SK-N-SH (cell line): ENCODE data around the gene ASCC1. TPM values are rescaled to one million over a fixed set of nuclear protein-coding genes. Genes with fewer than 3 reads are reported as not detected.

Experiments
- CTCF ChIA-PET: fragments of 300-600, 350-600 bp; formaldehyde crosslinking; extraction: SDS; loops from one replicate; lab custom pipeline; 2021; lab: Yijun Ruan, JAX
- POLR2A ChIA-PET: fragments of 350-600 bp; sonication (Branson Sonifier 250); formaldehyde crosslinking; extraction: SDS; loops from one replicate; lab custom pipeline; 2020; ENCODE audit warnings: antibody characterized with exemption, inconsistent platforms; lab: Yijun Ruan, JAX
- DNase-seq: peaks from one replicate; pipeline ENCODE4 v3.0.0; 2012
- H2AFZ ChIP-seq: fragments of 200-600 bp; sonication (generic); 2 replicates; pipeline ENCODE4 v1.8.1; 2016; ENCODE audit warnings: antibody characterized with exemption, mild to moderate bottlenecking, low read depth
- H3F3A ChIP-seq: fragments of 200-600 bp; sonication (generic); replicated peaks from 2 replicates; pipeline ENCODE3; 2016; ENCODE audit warnings: antibody characterized with exemption, mild to moderate bottlenecking; ENCODE audit not compliant: insufficient read depth
- H3K27ac ChIP-seq, 2 experiments: fragments of 200-500 bp in 1 of 2; fragments of 200-600 bp in 1 of 2; sonication (Bioruptor generic) in 1 of 2; sonication (generic), shearing (Covaris generic) in 1 of 2; 2 replicates each; pipeline versions ENCODE4 v1.5.1 to v1.6.1; 2014 to 2016; ENCODE audit warnings: low read depth in 2 of 2, inconsistent platforms in 1 of 2, low read length in 1 of 2, mild to moderate bottlenecking in 1 of 2, mixed read lengths in 1 of 2
- H3K27me3 ChIP-seq: fragments of 200-600 bp; sonication (generic), shearing (Covaris generic); 2 replicates; pipeline ENCODE4 v1.6.1; 2016; ENCODE audit warnings: mixed run types; ENCODE audit not compliant: insufficient read depth
- H3K36me3 ChIP-seq, 2 experiments: fragments of 200-500 bp in 1 of 2; fragments of 200-600 bp in 1 of 2; sonication (Bioruptor generic) in 1 of 2; sonication (generic) in 1 of 2; replicated peaks in 1 of 2; 2 replicates each; pipeline versions ENCODE3 to v1.5.1; 2014 to 2016; ENCODE audit warnings: low read length in 1 of 2, mild to moderate bottlenecking in 1 of 2; ENCODE audit not compliant: insufficient read depth in 2 of 2, control insufficient read depth in 1 of 2
- H3K4me1 ChIP-seq, 2 experiments: fragments of 200-500 bp in 1 of 2; fragments of 200-600 bp in 1 of 2; sonication (Bioruptor generic) in 1 of 2; sonication (generic), shearing (Covaris generic) in 1 of 2; 2 replicates each; pipeline versions ENCODE4 v1.5.1 to v1.6.1; 2014 to 2016; ENCODE audit warnings: low read depth in 1 of 2, low read length in 1 of 2, mixed run types in 1 of 2; ENCODE audit not compliant: insufficient read depth in 2 of 2, control insufficient read depth in 1 of 2
- H3K4me2 ChIP-seq: fragments of 200-600 bp; sonication (generic), shearing (Covaris generic); 2 replicates; pipeline ENCODE4 v1.6.1; 2017; ENCODE audit warnings: mixed run types
- H3K4me3 ChIP-seq, 2 experiments: fragments of 200-500 bp in 1 of 2; fragments of 200-600 bp in 1 of 2; sonication (Bioruptor generic) in 1 of 2; sonication (generic), shearing (Covaris generic) in 1 of 2; 2 replicates each; pipeline versions ENCODE4 v1.5.1 to v1.8.1; 2014 to 2016; ENCODE audit warnings: low read depth in 2 of 2, inconsistent platforms in 1 of 2, low read length in 1 of 2, mild to moderate bottlenecking in 1 of 2, mixed read lengths in 1 of 2, moderate library complexity in 1 of 2
- H3K79me2 ChIP-seq: fragments of 200-600 bp; sonication (generic); 2 replicates; pipeline ENCODE4 v1.8.1; 2017; ENCODE audit warnings: mild to moderate bottlenecking; ENCODE audit not compliant: insufficient read depth
- H3K9ac ChIP-seq: fragments of 200-600 bp; sonication (generic); 2 replicates; pipeline ENCODE4 v1.6.1; 2017; ENCODE audit warnings: mixed run types
- H3K9me2 ChIP-seq: fragments of 200-600 bp; sonication (generic); 2 replicates; pipeline ENCODE4 v1.6.1; 2017; ENCODE audit warnings: mixed run types
- H3K9me3 ChIP-seq: fragments of 200-600 bp; sonication (generic); 2 replicates; pipeline ENCODE4 v1.6.1; 2017; ENCODE audit warnings: mixed run types, mild to moderate bottlenecking, moderate library complexity
- H4K20me1 ChIP-seq: fragments of 200-600 bp; sonication (generic); 2 replicates; pipeline ENCODE4 v1.6.1; 2017; ENCODE audit warnings: mild to moderate bottlenecking, mixed run types; ENCODE audit not compliant: insufficient read depth
- CHD2 ChIP-seq: fragments of 150-350 bp; IDR thresholded peaks from 2 replicates; pipeline ENCODE4 v1.6.1; 2018; ENCODE audit warnings: low read length; ENCODE audit not compliant: partially characterized antibody
- ELF1 ChIP-seq: IDR thresholded peaks from 2 replicates; pipeline ENCODE4 v1.4.0; 2012
- EP300 ChIP-seq, 2 experiments: IDR thresholded peaks; 2 replicates each; pipeline versions ENCODE4 v1.4.0 to v1.6.1; 2012; ENCODE audit warnings: borderline replicate concordance in 1 of 2, low read depth in 1 of 2, low read length in 1 of 2
- EZH2phosphoT487 ChIP-seq: fragments of 200-600 bp; sonication (generic); IDR thresholded peaks from 2 replicates; pipeline ENCODE4 v1.6.1; 2017; ENCODE audit warnings: low read depth, mixed run types, mild to moderate bottlenecking, antibody characterized with exemption, moderate library complexity, borderline replicate concordance
- FOSL2 ChIP-seq: IDR thresholded peaks from 2 replicates; pipeline ENCODE4 v1.4.0; 2012; ENCODE audit warnings: low read depth, mild to moderate bottlenecking, moderate library complexity, borderline replicate concordance
- FOXJ3 ChIP-seq: sonication (generic); formaldehyde crosslinking; IDR thresholded peaks from 2 replicates; pipeline ENCODE4 v1.5.1; 2020; ENCODE audit warnings: mild to moderate bottlenecking, missing genetic modification reagents
- FOXM1 ChIP-seq: IDR thresholded peaks from 2 replicates; pipeline ENCODE4 v1.4.0; 2012; ENCODE audit warnings: low read depth, mild to moderate bottlenecking
- IRF3 ChIP-seq: fragments of 150-350 bp; IDR thresholded peaks from 2 replicates; pipeline ENCODE4 v1.6.1; 2016; ENCODE audit warnings: mild to moderate bottlenecking, low read depth, low read length
- JUND ChIP-seq: IDR thresholded peaks from 2 replicates; pipeline ENCODE4 v1.4.0; 2012
- POLR2AphosphoS5 ChIP-seq: IDR thresholded peaks from 2 replicates; pipeline ENCODE4 v1.6.1; 2012; ENCODE audit warnings: low read depth, low read length
- RXRA ChIP-seq: IDR thresholded peaks from 2 replicates; pipeline ENCODE4 v1.4.0; 2012; ENCODE audit warnings: low read depth, mild to moderate bottlenecking, borderline replicate concordance
- TEAD4 ChIP-seq: IDR thresholded peaks from 2 replicates; pipeline ENCODE4 v1.4.0; 2012; ENCODE audit warnings: mild to moderate bottlenecking, borderline replicate concordance; ENCODE audit not compliant: insufficient read depth
- USF1 ChIP-seq: IDR thresholded peaks from 2 replicates; pipeline ENCODE4 v1.4.0; 2012; ENCODE audit warnings: low read depth, borderline replicate concordance
- USF2 ChIP-seq: fragments of 150-350 bp; IDR thresholded peaks from 2 replicates; pipeline ENCODE4 v1.6.1; 2017; ENCODE audit warnings: antibody characterized with exemption, low read length, low read depth, borderline replicate concordance
- ZBTB33 ChIP-seq: IDR thresholded peaks from 2 replicates; pipeline ENCODE4 v1.4.0; 2012; ENCODE audit warnings: low read depth, borderline replicate concordance
- WGBS: methylation state at CpG from one replicate; pipeline ENCODE4 v1.1.6; 2017; ENCODE audit warnings: low lambda C conversion rate; 5-methylcytosine and 5-hydroxymethylcytosine counted together
- polyA plus RNA-seq, 3 experiments: library from polyadenylated mRNA; depleted of rRNA; stranded (reverse); fragments of >200 nt; gene quantifications; 2 replicates each; pipeline ENCODE4 v1.2.3, GENCODE V29; 2012

The ASCC1 gene
- polyA plus RNA-seq, 1 of the 3 experiments (the other 2 are of a cell fraction): 15.0 TPM

- no peak for TF ChIP-seq EZH2phosphoT487
- TF ChIP-seq CHD2: no peak
- TF ChIP-seq RXRA: no peak
- no peak for TF ChIP-seq FOXJ3 (CRISPR knock-in tag)
- no peak for TF ChIP-seq ZBTB33
- no peak for TF ChIP-seq IRF3
- no peak for TF ChIP-seq POLR2AphosphoS5
These were observed 123.1 kb downstream of the ASCC1 start (continued) for GRCh38 chr10:72092987-72093386.

GRCh38 chr10:72092171-72092924, 123.7 kb downstream of the ASCC1 start:
- Histone ChIP-seq H3K9ac (no peak overlapping the region), H3F3A (peaks cover 7% of the 10 kb centered on the region), H3K4me1 (peaks cover 4 to 10% of the 10 kb centered on the region in 2 experiments; a peak in 3 of 4 replicates), H3K9me3 (no peaks in the 10 kb centered on the region), H3K79me2 (no peaks in the 10 kb centered on the region), H3K36me3 (peaks cover 0 to 10% of the 10 kb centered on the region in 2 experiments), H2AFZ (no peak overlapping the region), H3K9me2 (no peaks in the 10 kb centered on the region), H3K27me3 (peaks cover 10% of the 10 kb centered on the region; the same call in 1 of the 2 replicates), H3K4me3 (no peak overlapping the region), H3K4me2 (no peak overlapping the region), H3K27ac (no peak overlapping the region), H4K20me1 (no peaks in the 10 kb centered on the region)
- no peak for TF ChIP-seq USF1
- no peak for TF ChIP-seq TEAD4
- TF ChIP-seq IRF3: no peak
- no peak for TF ChIP-seq ELF1
- TF ChIP-seq EP300 (IDR thresholded peaks at IDR 0.05; ENCODE audit: borderline replicate concordance in 1 of 2, low read depth in 1 of 2, low read length in 1 of 2): no peak
- TF ChIP-seq FOSL2: no peak
- no peak for TF ChIP-seq EZH2phosphoT487
- TF ChIP-seq CHD2: no peak
- no peak for TF ChIP-seq JUND
- TF ChIP-seq FOXM1: no peak
- TF ChIP-seq USF2: no peak
- WGBS: 93% methylated on average over 8 of the region's 8 CpGs
- POLR2A ChIA-PET: no interaction called here
- CTCF ChIA-PET: interaction anchor here (1.0 to 1.4 kb wide), 3 partner anchors 15 to 245 kb away, joined by 3 read pairs; no protein-coding TSS in a partner anchor
- no peak for DNase-seq
